Neural cell (in vitro differentiated cells): Measurements from ENCODE around the gene SDC3. TPM values are rescaled to one million over a fixed set of nuclear protein-coding genes. Genes with fewer than 3 reads are reported as not detected.

Experiments used
- H2AFZ ChIP-seq: fragments of 200-600, 300-800 bp; sonication (generic), shearing (Covaris generic); 2 replicates; pipeline ENCODE4 v1.6.0; 2014; ENCODE audit warnings: low read depth, mild to moderate bottlenecking, antibody characterized with exemption, low read length, moderate library complexity
- H3F3A ChIP-seq: fragments of 200-600 bp; shearing (Covaris generic); 2 replicates; pipeline ENCODE4 v1.6.1; 2016; ENCODE audit warnings: mild to moderate bottlenecking, moderate library complexity, mixed read lengths, antibody characterized with exemption, low read length; ENCODE audit not compliant: insufficient read depth, poor library complexity, severe bottlenecking
- H3K27ac ChIP-seq: fragments of 200-600, 300-800 bp; sonication (generic), shearing (Covaris generic); 2 replicates; pipeline ENCODE4 v1.5.1; 2014; ENCODE audit warnings: mild to moderate bottlenecking, low read length, moderate library complexity
- H3K27me3 ChIP-seq: fragments of 300-800, 200-600 bp; sonication (generic), shearing (Covaris generic); 2 replicates; pipeline ENCODE4 v1.6.0; 2014; ENCODE audit warnings: mild to moderate bottlenecking, low read depth, low read length, moderate library complexity; ENCODE audit not compliant: insufficient read depth
- H3K36me3 ChIP-seq: fragments of 300-800, 200-600 bp; sonication (generic), shearing (Covaris generic); 2 replicates; pipeline ENCODE4 v1.5.1; 2014; ENCODE audit warnings: mild to moderate bottlenecking, antibody characterized with exemption, low read length, moderate library complexity; ENCODE audit not compliant: insufficient read depth
- H3K4me2 ChIP-seq: fragments of 300-800, 200-600 bp; sonication (generic), shearing (Covaris generic); 2 replicates; pipeline ENCODE4 v1.6.0; 2014; ENCODE audit warnings: mild to moderate bottlenecking, low read length
- H3K4me3 ChIP-seq: fragments of 300-800, 200-600 bp; sonication (generic), shearing (Covaris generic); 2 replicates; pipeline ENCODE4 v1.5.1; 2014; ENCODE audit warnings: mild to moderate bottlenecking, low read length, moderate library complexity
- H3K79me2 ChIP-seq: fragments of 200-600 bp; shearing (Covaris generic); replicated peaks from 2 replicates; pipeline ENCODE4 v1.6.0; 2014; ENCODE audit warnings: mild to moderate bottlenecking, low read length, moderate library complexity; ENCODE audit not compliant: insufficient read depth
- H3K9ac ChIP-seq: fragments of 300-800, 200-600 bp; sonication (generic), shearing (Covaris generic); 2 replicates; pipeline ENCODE4 v1.6.1; 2016; ENCODE audit warnings: mild to moderate bottlenecking, low read length, mixed read lengths
- H3K9me2 ChIP-seq: fragments of 200-600 bp; shearing (Covaris generic); 2 replicates; pipeline ENCODE4 v1.6.1; 2016; ENCODE audit warnings: mild to moderate bottlenecking, low read length, mixed read lengths; ENCODE audit not compliant: insufficient read depth
- H3K9me3 ChIP-seq: fragments of 200-600, 300-800 bp; sonication (generic), shearing (Covaris generic); 2 replicates; pipeline ENCODE4 v1.6.1; 2016; ENCODE audit warnings: mild to moderate bottlenecking, mixed run types, low read length, moderate library complexity, mixed read lengths
- H4K20me1 ChIP-seq: fragments of 200-600 bp; shearing (Covaris generic); 2 replicates; pipeline ENCODE4 v1.6.1; 2016; ENCODE audit warnings: mild to moderate bottlenecking, mixed run types; ENCODE audit not compliant: insufficient read depth
- CTCF ChIP-seq: fragments of 450-650 bp; IDR thresholded peaks from 2 replicates; pipeline ENCODE4 v1.5.1; 2014; ENCODE audit warnings: antibody characterized with exemption, mild to moderate bottlenecking, moderate library complexity; ENCODE audit not compliant: poor library complexity, severe bottlenecking
- EP300 ChIP-seq: fragments of 450-650 bp; conservative IDR thresholded peaks from 2 replicates; pipeline ENCODE4 v1.6.1; 2014; ENCODE audit warnings: antibody characterized with exemption, mild to moderate bottlenecking, moderate library complexity; ENCODE audit not compliant: poor library complexity, severe bottlenecking
- EZH2 ChIP-seq: fragments of 200-600, 300-800 bp; shearing (Covaris generic), sonication (generic); IDR thresholded peaks from 2 replicates; pipeline ENCODE4 v1.6.1; 2014; ENCODE audit warnings: antibody characterized with exemption, low read length, borderline replicate concordance, mild to moderate bottlenecking; ENCODE audit not compliant: insufficient read depth, poor library complexity, severe bottlenecking
- MXI1 ChIP-seq: fragments of 450-650 bp; conservative IDR thresholded peaks from 2 replicates; pipeline ENCODE4 v1.6.1; 2014; ENCODE audit warnings: antibody characterized with exemption, mild to moderate bottlenecking; ENCODE audit not compliant: poor library complexity, severe bottlenecking
- POLR2AphosphoS5 ChIP-seq: IDR thresholded peaks from 2 replicates; pipeline ENCODE4 v1.6.1; 2012
- RAD21 ChIP-seq: fragments of 450-650 bp; conservative IDR thresholded peaks from 2 replicates; pipeline ENCODE4 v1.6.1; 2014; ENCODE audit warnings: antibody characterized with exemption, mild to moderate bottlenecking, moderate library complexity
- REST ChIP-seq: IDR thresholded peaks from 2 replicates; pipeline ENCODE4 v1.6.1; 2012; ENCODE audit warnings: borderline replicate concordance
- SMC3 ChIP-seq: fragments of 450-650 bp; conservative IDR thresholded peaks from 2 replicates; pipeline ENCODE4 v1.6.1; 2014; ENCODE audit warnings: antibody characterized with exemption, mild to moderate bottlenecking, moderate library complexity; ENCODE audit not compliant: poor library complexity
- TAF1 ChIP-seq: IDR thresholded peaks from 2 replicates; pipeline ENCODE4 v1.6.1; 2012; ENCODE audit warnings: low read depth
- polyA plus RNA-seq: library from polyadenylated mRNA; depleted of rRNA; stranded (reverse); fragments of >200 nt; gene quantifications from 2 replicates; pipeline ENCODE4 v1.2.3, GENCODE V29; 2014

Gene SDC3
- polyA plus RNA-seq, 1 donor from 2014 or later: 55.2 TPM

GRCh38 chr1:30929944-30930525 lies 21.5 kb upstream of the SDC3 start:
- H3K27ac ChIP-seq: no peak overlapping the region
- no peak overlapping the region for H2AFZ ChIP-seq
- H3K4me2 ChIP-seq: no peak overlapping the region
- H3F3A ChIP-seq: no peaks in the 10 kb centered on the region
- no peaks in the 10 kb centered on the region for H4K20me1 ChIP-seq
- no peaks in the 10 kb centered on the region for H3K9me2 ChIP-seq
- H3K9ac ChIP-seq: no peak overlapping the region
- TF ChIP-seq SMC3 (no peak), POLR2AphosphoS5 (no peak), EZH2 (no peak), REST (no peak), MXI1 (no peak), CTCF (no peak), RAD21 (no peak), TAF1 (no peak), EP300 (no peak)
- peaks cover 5% of the 10 kb centered on the region for H3K36me3 ChIP-seq
- no peaks in the 10 kb centered on the region for H3K79me2 ChIP-seq
- no peak overlapping the region for H3K4me3 ChIP-seq
- no peaks in the 10 kb centered on the region for H3K9me3 ChIP-seq
- H3K27me3 ChIP-seq: no peaks in the 10 kb centered on the region

- Histone ChIP-seq H3K9me3 (no peaks in the 10 kb centered on the region), H3K36me3 (peaks cover 5% of the 10 kb centered on the region), H3K27ac (no peak overlapping the region), H4K20me1 (no peaks in the 10 kb centered on the region), H3K27me3 (no peaks in the 10 kb centered on the region), H3F3A (no peaks in the 10 kb centered on the region), H3K4me3 (no peak overlapping the region), H3K79me2 (no peaks in the 10 kb centered on the region), H3K9me2 (no peaks in the 10 kb centered on the region), H2AFZ (no peak overlapping the region), H3K4me2 (no peak overlapping the region), H3K9ac (no peak overlapping the region)
- TF ChIP-seq SMC3 (peak; percentile 84), CTCF (peak; percentile 83), POLR2AphosphoS5 (peak; percentile 9), RAD21 (peak; percentile 79), TAF1 (no peak)
These were observed 20.8 kb upstream of the SDC3 start for GRCh38 chr1:30929135-30929889.
